T-cell (primary cell): ENCODE data around the gene TOPBP1. TPM values are rescaled to one million over a fixed set of nuclear protein-coding genes. Genes with fewer than 3 reads are reported as not detected.

ENCODE experiments used
- ATAC-seq, 4 experiments: fragments of 200-7000 bp in 3 of 4; fragments of 150-1000 bp in 1 of 4; cut with Tn5 transposase; replicated peaks in 1 of 4; 1 replicate in 3 of 4; 2 replicates in 1 of 4; pipeline ENCODE4 v1.10.0; 2021; ENCODE audit warnings: moderate library complexity in 3 of 4, mild to moderate bottlenecking in 2 of 4, moderate number of reproducible peaks in 1 of 4
- CTCF ChIA-PET, 2 donors: fragments of 300-600 bp; sonication (Branson Sonifier 250); formaldehyde crosslinking; loops; one replicate each; lab custom pipeline; 2022; ENCODE audit warnings: antibody characterized with exemption in 2 of 2; lab: Charles Lee
- POLR2A ChIA-PET, 2 donors: fragments of 300-600 bp; sonication (Branson Sonifier 250); formaldehyde crosslinking; loops; one replicate each; lab custom pipeline; 2022; ENCODE audit warnings: antibody characterized with exemption in 2 of 2; lab: Charles Lee
- DNase-seq, 35 experiments: peaks; one replicate each; pipeline versions ENCODE4 v3.0.0 to v3.0.0-alpha.2; 2013 to 2023
- H3K27ac ChIP-seq: one replicate; pipeline ENCODE4 v1.5.1; 2013; ENCODE audit warnings: low read length
- H3K27me3 ChIP-seq, 2 experiments: replicated peaks in 1 of 2; 1 replicate in 1 of 2; 2 replicates in 1 of 2; pipeline versions ENCODE4 v1.6.1 to v1.7.0; 2013; ENCODE audit warnings: low read length in 1 of 2, mixed read lengths in 1 of 2; ENCODE audit not compliant: control insufficient read depth in 2 of 2, insufficient read depth in 2 of 2; ENCODE audit errors: extremely low read depth in 1 of 2
- H3K36me3 ChIP-seq, 2 donors: 1 replicate in 1 of 2; 2 replicates in 1 of 2; pipeline versions ENCODE4 v1.6.1 to v1.7.0; 2013; ENCODE audit warnings: low read length in 1 of 2; ENCODE audit not compliant: control insufficient read depth in 2 of 2, insufficient read depth in 1 of 2; ENCODE audit errors: extremely low read depth in 1 of 2
- H3K4me1 ChIP-seq, 2 experiments: 1 replicate in 1 of 2; 2 replicates in 1 of 2; pipeline versions ENCODE4 v1.6.1 to v1.7.0; 2013; ENCODE audit warnings: low read length in 2 of 2, mixed read lengths in 1 of 2; ENCODE audit not compliant: insufficient read depth in 2 of 2, control insufficient read depth in 1 of 2; ENCODE audit errors: extremely low read depth in 1 of 2
- H3K4me3 ChIP-seq, 2 donors: 1 replicate in 1 of 2; 2 replicates in 1 of 2; pipeline versions ENCODE4 v1.5.1 to v1.7.0; 2013; ENCODE audit warnings: mild to moderate bottlenecking in 2 of 2, low read length in 1 of 2, moderate library complexity in 1 of 2; ENCODE audit not compliant: control insufficient read depth in 1 of 2; ENCODE audit errors: extremely low read depth in 1 of 2
- H3K9me3 ChIP-seq: 2 replicates; pipeline ENCODE4 v1.7.0; 2013
- H3K27ac Mint-ChIP-seq, 2 donors: one replicate each; pipeline ENCODE4 v1.8.0; 2020 to 2021; ENCODE audit warnings: mild to moderate bottlenecking in 2 of 2, mixed read lengths in 2 of 2
- H3K27me3 Mint-ChIP-seq, 2 donors: one replicate each; pipeline ENCODE4 v1.8.0; 2021 to 2022; ENCODE audit warnings: mixed read lengths in 2 of 2
- H3K36me3 Mint-ChIP-seq: one replicate; pipeline ENCODE4 v1.8.0; 2021; ENCODE audit warnings: mixed read lengths
- H3K4me1 Mint-ChIP-seq, 3 donors: one replicate each; pipeline ENCODE4 v1.8.0; 2020 to 2022; ENCODE audit warnings: mixed read lengths in 3 of 3, mild to moderate bottlenecking in 1 of 3
- H3K4me3 Mint-ChIP-seq, 3 donors: one replicate each; pipeline ENCODE4 v1.8.0; 2020 to 2022; ENCODE audit warnings: mild to moderate bottlenecking in 3 of 3, mixed read lengths in 3 of 3, moderate library complexity in 3 of 3
- H3K9me3 Mint-ChIP-seq, 3 donors: one replicate each; pipeline ENCODE4 v1.8.0; 2020 to 2022; ENCODE audit warnings: mixed read lengths in 3 of 3
- WGBS: methylation state at CpG from one replicate; pipeline ENCODE4 v1.1.5; 2013; ENCODE audit warnings: missing lambda C conversion rate; ENCODE audit not compliant: insufficient coverage; 5-methylcytosine and 5-hydroxymethylcytosine counted together
- total RNA-seq, 35 experiments: library from RNA in 6 of 35; stranded (reverse) in 6 of 35; fragments of 120-200 nt in 1 of 35; gene quantifications; one replicate each; pipeline versions ENCODE4 v1.2.1 to v1.2.4 and lab custom pipeline; 2013 to 2026

The TOPBP1 gene
- total RNA-seq, 5 donors from 2014 or later (not counting 1 experiment from before 2014, with no cell fraction given) = 27.8 to 37.8 (median 30.0) TPM

DNA sequence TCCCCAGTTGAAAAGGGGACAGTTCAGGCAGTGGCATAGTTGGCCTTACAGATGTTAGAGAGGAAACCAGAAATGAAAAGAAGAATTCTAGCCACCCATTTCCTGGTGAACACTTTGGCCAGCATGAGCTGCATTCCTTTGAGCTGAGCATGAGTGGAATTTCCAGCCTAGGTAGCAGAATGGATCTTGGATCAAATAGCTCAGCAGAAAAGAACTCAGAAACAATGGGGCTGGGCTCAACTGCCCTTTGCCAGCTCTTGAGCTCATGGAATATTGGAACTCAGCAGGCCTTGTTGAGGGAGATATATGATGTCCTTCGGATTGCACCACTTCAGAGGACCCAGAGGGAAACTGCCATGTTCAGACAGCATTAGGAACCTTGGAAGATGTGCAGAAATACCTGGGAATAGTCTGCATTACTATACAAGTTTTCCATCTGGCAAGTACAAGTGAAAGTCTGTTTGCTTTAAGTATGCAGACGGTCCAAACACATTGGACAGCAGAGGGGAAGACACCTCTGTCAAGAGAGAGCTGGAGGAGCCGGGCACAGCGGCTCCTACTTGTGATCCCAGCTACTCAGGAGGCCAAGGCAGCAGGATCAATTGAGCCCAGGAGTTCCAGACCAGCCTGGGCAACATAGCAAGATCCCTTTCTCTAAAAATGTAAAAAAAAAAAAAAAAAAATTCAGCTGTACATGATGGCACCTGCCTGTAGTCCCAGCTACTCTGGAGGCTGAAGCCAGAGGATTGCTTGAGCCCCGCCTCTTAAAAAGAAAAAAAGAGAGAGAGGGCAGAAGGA is 91.4 kb downstream of the TOPBP1 start:
- Histone ChIP-seq H3K27me3 (no peaks in the 10 kb centered on the region), H3K27ac (no peak overlapping the region), H3K9me3 (no peaks in the 10 kb centered on the region), H3K4me1 (peaks cover 15 to 16% of the 10 kb centered on the region in 2 experiments), H3K36me3 (no peaks in the 10 kb centered on the region), H3K4me3 (no peak overlapping the region)
- ChIA-PET CTCF (interaction anchor here (0.6 to 1.2 kb wide), 5 partner anchors 8 to 220 kb away, joined by 3 read pairs; partner anchors contain the start of gene TOPBP1 (in 1 of the 2)), POLR2A (interaction anchor here in 1 of 2 donors (0.7 kb wide), 1 partner anchor 8 kb away, joined by 5 read pairs; no protein-coding TSS in a partner anchor)
- H3K4me1 Mint-ChIP-seq = peaks cover 22 to 33% (median 29%) of the 10 kb centered on the region in 3 donors
- peak overlapping the region; percentile 52 to 72 for H3K27ac Mint-ChIP-seq
- H3K36me3 Mint-ChIP-seq = peaks cover 8% of the 10 kb centered on the region
- H3K27me3 Mint-ChIP-seq = no peaks in the 10 kb centered on the region
- no peak overlapping the region for H3K4me3 Mint-ChIP-seq
- 94% methylated on average over 2 of the region's 5 CpGs for WGBS
- H3K9me3 Mint-ChIP-seq = no peaks in the 10 kb centered on the region
- ATAC-seq (no peak), DNase-seq (no peak)

DNA sequence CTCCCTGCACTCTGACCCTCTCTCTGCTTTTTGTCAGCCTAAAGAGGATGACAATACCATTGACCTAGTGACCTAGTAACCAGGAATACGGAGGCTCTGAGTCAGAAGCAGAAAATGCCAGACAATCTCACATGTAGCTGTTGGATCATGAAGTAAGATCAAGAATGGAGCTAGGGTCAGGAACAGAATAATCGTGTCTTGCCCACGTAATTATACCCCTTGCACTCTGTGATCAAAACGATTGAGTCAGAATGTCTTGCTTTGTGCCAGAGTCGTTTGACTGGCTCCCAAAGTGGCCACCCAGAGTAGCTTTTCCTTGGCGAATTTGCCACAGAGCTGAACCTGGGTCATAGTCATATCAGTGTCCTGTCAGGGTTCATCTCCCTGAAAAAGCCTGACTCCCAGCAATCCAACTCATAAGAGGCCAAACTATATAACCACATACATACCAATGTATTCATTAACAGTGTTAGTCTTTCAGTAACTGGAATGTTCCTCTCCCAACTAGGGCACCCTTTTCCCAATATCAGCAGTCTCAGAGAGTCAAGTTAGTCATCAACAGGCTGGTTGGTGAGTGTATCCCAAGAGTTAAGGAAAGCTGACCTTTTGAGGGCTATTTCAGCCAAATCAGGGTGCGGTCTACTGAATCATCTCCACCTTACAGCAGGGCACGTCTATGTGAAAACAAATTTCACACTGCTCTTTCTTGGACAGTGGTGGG is 93.3 kb downstream of the TOPBP1 start:
- Mint-ChIP-seq H3K27ac (no peak overlapping the region), H3K4me1 (peaks cover 14 to 25% (median 21%) of the 10 kb centered on the region in 3 donors), H3K27me3 (no peaks in the 10 kb centered on the region), H3K36me3 (no peaks in the 10 kb centered on the region), H3K4me3 (no peak overlapping the region), H3K9me3 (no peaks in the 10 kb centered on the region)
- H3K27ac ChIP-seq = no peak overlapping the region
- no peaks in the 10 kb centered on the region for H3K36me3 ChIP-seq
- H3K4me3 ChIP-seq = no peak overlapping the region
- ATAC-seq (no peak), DNase-seq (no peak)
- H3K4me1 ChIP-seq = peaks cover 11 to 13% of the 10 kb centered on the region in 2 experiments
- ChIA-PET CTCF (interaction anchor here in 1 of 2 donors (1.1 kb wide), 1 partner anchor 32 kb away, joined by 3 read pairs; no protein-coding TSS in a partner anchor), POLR2A (no interaction called here)
- H3K27me3 ChIP-seq = no peaks in the 10 kb centered on the region
- no peaks in the 10 kb centered on the region for H3K9me3 ChIP-seq
- WGBS = 68% methylated on average over 5 of the region's 8 CpGs

DNA sequence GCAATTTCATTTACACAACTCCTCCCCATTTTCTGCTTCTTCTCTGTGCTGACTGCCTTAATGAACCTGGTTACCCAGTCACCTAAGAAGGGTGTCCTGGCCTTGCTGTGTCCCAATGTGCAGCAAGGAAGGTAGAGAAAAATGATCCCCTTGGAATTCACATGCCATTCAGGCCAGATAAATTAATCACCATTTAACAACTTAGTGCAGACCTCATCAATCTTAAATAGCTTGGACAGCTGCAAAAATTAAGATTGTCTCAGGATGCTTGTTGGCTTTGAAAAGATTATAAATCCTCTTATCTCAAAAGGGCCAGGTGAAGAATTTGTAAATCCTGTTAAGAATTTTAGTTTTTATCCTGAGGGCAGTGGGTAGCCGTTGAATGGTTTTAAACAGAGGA is 97.9 kb downstream of the TOPBP1 start:
- ChIA-PET CTCF (interaction anchor here (0.7 to 1.2 kb wide), 3 partner anchors 42 to 73 kb away, joined by 3 read pairs; no protein-coding TSS in a partner anchor), POLR2A (interaction anchor here (0.6 to 0.7 kb wide), 2 partner anchors 113 to 1119 kb away, joined by 6 to 10 read pairs; no protein-coding TSS in a partner anchor)
- Histone ChIP-seq H3K36me3 (no peaks in the 10 kb centered on the region), H3K27me3 (no peaks in the 10 kb centered on the region), H3K4me3 (no peak overlapping the region), H3K27ac (no peak overlapping the region), H3K4me1 (no peaks in the 10 kb centered on the region), H3K9me3 (no peaks in the 10 kb centered on the region)
- no peaks in the 10 kb centered on the region for H3K36me3 Mint-ChIP-seq
- DNase-seq (no peak), ATAC-seq (no peak)
- 100% methylated on average over 1 of the region's 1 CpG for WGBS
- H3K4me3 Mint-ChIP-seq = no peak overlapping the region
- no peaks in the 10 kb centered on the region for H3K9me3 Mint-ChIP-seq
- no peaks in the 10 kb centered on the region for H3K4me1 Mint-ChIP-seq
- no peak overlapping the region for H3K27ac Mint-ChIP-seq
- H3K27me3 Mint-ChIP-seq = no peaks in the 10 kb centered on the region

DNA sequence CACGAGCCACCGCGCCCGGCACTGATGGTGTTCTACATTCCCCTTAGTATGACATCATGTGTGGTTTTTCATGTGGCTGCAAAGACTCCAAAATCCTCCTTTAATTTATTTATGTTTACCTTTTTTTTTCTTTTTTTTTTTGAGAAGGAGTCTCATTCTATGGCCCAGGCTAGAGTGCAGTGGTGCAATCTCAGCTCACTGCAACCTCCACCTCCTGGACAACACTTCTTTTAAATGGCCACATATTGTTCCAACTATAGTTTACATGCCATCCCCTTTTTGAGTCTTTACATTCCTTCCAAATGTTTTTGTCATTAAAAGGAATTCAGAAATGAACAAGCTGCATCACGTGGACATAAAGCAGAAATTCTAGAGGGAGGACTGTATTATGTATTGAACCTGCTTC is 98.6 kb downstream of the TOPBP1 start:
- H3K36me3 Mint-ChIP-seq = no peaks in the 10 kb centered on the region
- CTCF ChIA-PET = interaction anchor here (0.7 to 1.1 kb wide), 2 partner anchors 43 to 68 kb away, joined by 3 read pairs; no protein-coding TSS in a partner anchor

DNA sequence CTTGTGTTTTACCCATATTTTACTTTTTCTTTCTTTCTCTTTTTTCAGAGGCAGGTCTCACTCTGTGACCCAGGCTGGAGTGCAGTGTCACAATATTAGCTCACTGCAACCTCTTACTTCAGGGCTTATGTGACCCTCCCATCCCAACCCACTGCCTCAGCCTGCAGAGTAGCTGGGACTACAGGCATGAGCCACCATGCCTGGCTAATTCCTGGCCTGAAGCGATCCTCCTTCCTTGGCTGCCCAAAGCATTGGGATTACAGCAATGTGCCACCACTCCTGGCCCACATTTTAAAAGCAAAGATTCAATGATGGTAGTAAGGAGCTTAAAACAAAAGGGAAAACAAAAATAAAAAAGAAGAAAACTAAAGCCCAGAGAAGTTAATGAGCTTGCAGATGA is 99.4 kb downstream of the TOPBP1 start:
- H3K4me3 ChIP-seq = no peak overlapping the region
- H3K9me3 ChIP-seq = no peaks in the 10 kb centered on the region
- CTCF ChIA-PET = interaction anchor here in 1 of 2 donors (0.6 kb wide), 1 partner anchor 77 kb away, joined by 5 read pairs; no protein-coding TSS in a partner anchor
- peaks cover 0 to 3% (median 0%) of the 10 kb centered on the region in 3 donors for H3K9me3 Mint-ChIP-seq
- H3K4me1 ChIP-seq = no peaks in the 10 kb centered on the region
- H3K36me3 Mint-ChIP-seq = no peaks in the 10 kb centered on the region
- no peak overlapping the region for H3K4me3 Mint-ChIP-seq
- no peak overlapping the region for H3K27ac ChIP-seq
- H3K27ac Mint-ChIP-seq = no peak overlapping the region
- POLR2A ChIA-PET = interaction anchor here in 1 of 2 donors (0.5 kb wide), 1 partner anchor 8 kb away, joined by 5 read pairs; no protein-coding TSS in a partner anchor
- H3K4me1 Mint-ChIP-seq = no peaks in the 10 kb centered on the region
- no peaks in the 10 kb centered on the region for H3K36me3 ChIP-seq
- H3K27me3 ChIP-seq = no peaks in the 10 kb centered on the region
- ATAC-seq = no peak
- H3K27me3 Mint-ChIP-seq = no peaks in the 10 kb centered on the region
- WGBS = no CpG with 5 or more reads among the region's 1 CpG
- no peak for DNase-seq

More for the DNA sequence above, 98.6 kb downstream of the TOPBP1 start:
- no peaks in the 10 kb centered on the region for H3K4me1 ChIP-seq
- H3K27me3 ChIP-seq = no peaks in the 10 kb centered on the region
- ATAC-seq (no peak), DNase-seq (no peak)
- H3K27ac Mint-ChIP-seq = no peak overlapping the region
- no peak overlapping the region for H3K4me3 Mint-ChIP-seq
- H3K4me3 ChIP-seq = no peak overlapping the region
- peaks cover 0 to 3% (median 0%) of the 10 kb centered on the region in 3 donors for H3K9me3 Mint-ChIP-seq
- no peaks in the 10 kb centered on the region for H3K9me3 ChIP-seq
- H3K27ac ChIP-seq = no peak overlapping the region
- no peaks in the 10 kb centered on the region for H3K27me3 Mint-ChIP-seq
- no peaks in the 10 kb centered on the region for H3K4me1 Mint-ChIP-seq
- H3K36me3 ChIP-seq = no peaks in the 10 kb centered on the region
- WGBS = no CpG with 5 or more reads among the region's 5 CpGs
- POLR2A ChIA-PET = interaction anchor here (0.5 to 0.7 kb wide), 3 partner anchors 7 to 1118 kb away, joined by 5 to 10 read pairs (median 6); no protein-coding TSS in a partner anchor

DNA sequence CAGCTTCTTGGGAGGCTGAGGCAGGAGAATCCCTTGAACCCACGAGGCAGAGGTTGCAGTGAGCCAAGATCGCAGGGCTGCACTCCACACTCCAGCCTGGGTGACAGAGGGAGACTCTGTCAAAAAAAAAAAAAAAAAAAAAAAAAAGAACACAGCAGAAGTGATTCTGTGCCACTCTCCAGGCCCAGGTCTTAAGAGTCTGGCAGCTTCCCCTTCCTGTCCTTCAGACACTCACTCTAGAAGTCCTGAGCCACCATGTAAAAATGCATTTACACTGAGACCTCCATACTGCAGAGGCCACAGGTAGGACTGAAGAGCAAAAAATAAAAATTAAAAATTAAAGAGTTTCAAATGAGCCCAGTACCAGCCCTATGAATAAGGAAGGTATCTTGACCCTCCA is 100.1 kb downstream of the TOPBP1 start:
- Histone ChIP-seq H3K9me3 (no peaks in the 10 kb centered on the region), H3K36me3 (no peaks in the 10 kb centered on the region), H3K27me3 (no peaks in the 10 kb centered on the region), H3K4me3 (no peak overlapping the region), H3K4me1 (no peaks in the 10 kb centered on the region), H3K27ac (no peak overlapping the region)
- Mint-ChIP-seq H3K4me1 (no peaks in the 10 kb centered on the region), H3K27me3 (no peaks in the 10 kb centered on the region), H3K36me3 (no peaks in the 10 kb centered on the region), H3K9me3 (peaks cover 0 to 3% (median 0%) of the 10 kb centered on the region in 3 donors), H3K4me3 (no peak overlapping the region), H3K27ac (no peak overlapping the region)
- CTCF ChIA-PET = no interaction called here
- no peak for ATAC-seq
- WGBS = no CpG with 5 or more reads among the region's 2 CpGs
- no peak for DNase-seq
- POLR2A ChIA-PET = interaction anchor here in 1 of 2 donors (0.5 kb wide), 1 partner anchor 118 kb away, joined by 3 read pairs; no protein-coding TSS in a partner anchor
